ENCODE data around the gene STRA8.

GRCh38 chr7:135274495-135275268 is 41.0 kb downstream of the STRA8 start:
- TF ChIP-seq, protein P1, sequence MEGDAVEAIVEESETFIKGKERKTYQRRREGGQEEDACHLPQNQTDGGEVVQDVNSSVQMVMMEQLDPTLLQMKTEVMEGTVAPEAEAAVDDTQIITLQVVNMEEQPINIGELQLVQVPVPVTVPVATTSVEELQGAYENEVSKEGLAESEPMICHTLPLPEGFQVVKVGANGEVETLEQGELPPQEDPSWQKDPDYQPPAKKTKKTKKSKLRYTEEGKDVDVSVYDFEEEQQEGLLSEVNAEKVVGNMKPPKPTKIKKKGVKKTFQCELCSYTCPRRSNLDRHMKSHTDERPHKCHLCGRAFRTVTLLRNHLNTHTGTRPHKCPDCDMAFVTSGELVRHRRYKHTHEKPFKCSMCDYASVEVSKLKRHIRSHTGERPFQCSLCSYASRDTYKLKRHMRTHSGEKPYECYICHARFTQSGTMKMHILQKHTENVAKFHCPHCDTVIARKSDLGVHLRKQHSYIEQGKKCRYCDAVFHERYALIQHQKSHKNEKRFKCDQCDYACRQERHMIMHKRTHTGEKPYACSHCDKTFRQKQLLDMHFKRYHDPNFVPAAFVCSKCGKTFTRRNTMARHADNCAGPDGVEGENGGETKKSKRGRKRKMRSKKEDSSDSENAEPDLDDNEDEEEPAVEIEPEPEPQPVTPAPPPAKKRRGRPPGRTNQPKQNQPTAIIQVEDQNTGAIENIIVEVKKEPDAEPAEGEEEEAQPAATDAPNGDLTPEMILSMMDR (IDR thresholded peaks at IDR 0.05; ENCODE audit: poor library complexity, severe bottlenecking): peak; percentile 71
- TF ChIP-seq TAF1 (IDR thresholded peaks at IDR 0.05; ENCODE audit: low read depth): no peak

Data from neural cell (in vitro differentiated cells).